OCI-LY7 (cell line): ENCODE measurements around the gene DDHD1.

Experiments
- CTCF ChIP-seq: fragments of 200-600 bp; sonication (generic); conservative IDR thresholded peaks from 2 replicates; pipeline ENCODE4 v1.5.1; 2014; ENCODE audit warnings: mild to moderate bottlenecking, antibody characterized with exemption, low read length, moderate library complexity, mixed read lengths
- EZH2phosphoT487 ChIP-seq: fragments of 200-600 bp; sonication (generic); IDR thresholded peaks from 2 replicates; pipeline ENCODE4 v1.6.1; 2018; ENCODE audit warnings: low read depth, borderline replicate concordance, mild to moderate bottlenecking, mixed run types, antibody characterized with exemption, low read length, moderate library complexity, mixed read lengths

- TF ChIP-seq CTCF (no peak), EZH2phosphoT487 (no peak)
These were observed 788 bp downstream of the DDHD1 start for GRCh38 chr14:53152184-53152886.
